Uterus (tissue), 4 donors: ENCODE measurements around the gene CXorf58. TPM values are rescaled to one million over a fixed set of nuclear protein-coding genes. Genes with fewer than 3 reads are reported as not detected.

Experiments used
- DNase-seq, 2 donors: peaks; one replicate each; pipeline ENCODE4 v3.0.0-alpha.2; 2019 to 2020
- H3K27ac ChIP-seq, 2 donors: fragments of 200-600 bp; sonication (generic); 1 replicate in 1 of 2; 2 replicates in 1 of 2; pipeline ENCODE4 v1.5.1; 2016 to 2018
- H3K27me3 ChIP-seq, 2 donors: fragments of 200-600 bp; sonication (generic); one replicate each; pipeline ENCODE4 v1.5.1; 2018 to 2019; ENCODE audit warnings: control low read depth in 1 of 2
- H3K36me3 ChIP-seq, 2 donors: fragments of 200-600 bp; sonication (generic); one replicate each; pipeline ENCODE4 v1.5.1; 2019; ENCODE audit warnings: control low read depth in 1 of 2
- H3K4me1 ChIP-seq, 2 donors: fragments of 200-600 bp; sonication (generic); one replicate each; pipeline ENCODE4 v1.5.1; 2018 to 2019; ENCODE audit warnings: control low read depth in 1 of 2
- H3K4me3 ChIP-seq, 2 donors: fragments of 200-600 bp; sonication (generic); 1 replicate in 1 of 2; 2 replicates in 1 of 2; pipeline ENCODE4 v1.5.1; 2018 to 2019; ENCODE audit warnings: mild to moderate bottlenecking in 1 of 2
- H3K9me3 ChIP-seq, 2 donors: fragments of 200-600 bp; sonication (generic); one replicate each; pipeline ENCODE4 v1.5.1; 2019; ENCODE audit warnings: control low read depth in 1 of 2
- CTCF ChIP-seq, 4 experiments: fragments of 200-600 bp in 2 of 4; fragments of 450-650 bp in 2 of 4; sonication (generic) in 2 of 4; IDR thresholded peaks; one replicate each; pipeline ENCODE4 v1.5.1; 2016 to 2019; ENCODE audit warnings: antibody characterized with exemption in 4 of 4, mild to moderate bottlenecking in 2 of 4, moderate library complexity in 1 of 4
- POLR2A ChIP-seq, 2 donors: fragments of 450-650 bp; IDR thresholded peaks; one replicate each; pipeline ENCODE4 v1.6.1; 2016; ENCODE audit warnings: antibody characterized with exemption in 2 of 2, mild to moderate bottlenecking in 1 of 2, moderate library complexity in 1 of 2
- intact Hi-C: fragments of 100-400 bp; cut with DNase I; formaldehyde crosslinking; loops from one replicate; pipeline ENCODE4 v1.15.1; 2023; ENCODE audit warnings: low total_unique reads
- total RNA-seq, 4 donors: library from RNA; depleted of rRNA in 3 of 4; stranded (reverse); fragments of >200 nt in 3 of 4; gene quantifications; one replicate each; pipeline versions ENCODE4 v1.1.0 to v1.2.4, GENCODE V29; 2014 to 2023
- donor health status: DM: yes; HTN: yes; CAD: no.

The CXorf58 gene
- total RNA-seq, 4 donors from 2014 or later: 0.14 to 0.29 TPM; not detected in 2

- TF ChIP-seq CTCF (IDR thresholded peaks at IDR 0.05): no peak
- Histone ChIP-seq H3K4me3 (no peak overlapping the region), H3K27me3 (peaks cover 0 to 4% of the 10 kb centered on the region in 2 donors), H3K4me1 (no peaks in the 10 kb centered on the region), H3K9me3 (no peaks in the 10 kb centered on the region), H3K36me3 (no peaks in the 10 kb centered on the region), H3K27ac (no peak overlapping the region)
- intact Hi-C loops: no loop called here
- no peak for DNase-seq
Observed at GRCh38 chrX:23952391-23952790, 44.6 kb downstream of the CXorf58 start.

GRCh38 chrX:23952984-23953907 lies 45.4 kb downstream of the CXorf58 start:
- intact Hi-C loops: no loop called here
- Histone ChIP-seq H3K4me3 (no peak overlapping the region), H3K36me3 (no peaks in the 10 kb centered on the region), H3K27me3 (peaks cover 0 to 4% of the 10 kb centered on the region in 2 donors), H3K27ac (no peak overlapping the region), H3K4me1 (no peaks in the 10 kb centered on the region), H3K9me3 (no peaks in the 10 kb centered on the region)
- TF ChIP-seq CTCF (IDR thresholded peaks at IDR 0.05) (no peak), POLR2A (IDR thresholded peaks at IDR 0.05) (no peak)
- no peak for DNase-seq

GRCh38 chrX:23953908-23954269 lies 46.1 kb downstream of the CXorf58 start:
- intact Hi-C loops: no loop called here
- DNase-seq: no peak
- no peak overlapping the region for H3K27ac ChIP-seq
- H3K9me3 ChIP-seq: no peaks in the 10 kb centered on the region
- no peak for TF ChIP-seq CTCF (IDR thresholded peaks at IDR 0.05)
- TF ChIP-seq POLR2A (IDR thresholded peaks at IDR 0.05): no peak
- H3K27me3 ChIP-seq: peaks cover 0 to 4% of the 10 kb centered on the region in 2 donors
- H3K4me1 ChIP-seq: no peaks in the 10 kb centered on the region
- H3K4me3 ChIP-seq: no peak overlapping the region
- H3K36me3 ChIP-seq: no peaks in the 10 kb centered on the region

- intact Hi-C loops: no loop called here
- no peak overlapping the region for H3K4me3 ChIP-seq
- no peaks in the 10 kb centered on the region for H3K4me1 ChIP-seq
- no peaks in the 10 kb centered on the region for H3K9me3 ChIP-seq
- peaks cover 0 to 4% of the 10 kb centered on the region in 2 donors for H3K27me3 ChIP-seq
- no peak overlapping the region for H3K27ac ChIP-seq
- no peak for DNase-seq
- TF ChIP-seq POLR2A (IDR thresholded peaks at IDR 0.05) (no peak), CTCF (IDR thresholded peaks at IDR 0.05) (no peak)
- H3K36me3 ChIP-seq: no peaks in the 10 kb centered on the region
Observed at GRCh38 chrX:23954396-23954795, 46.6 kb downstream of the CXorf58 start.

- Histone ChIP-seq H3K4me1 (no peaks in the 10 kb centered on the region), H3K36me3 (no peaks in the 10 kb centered on the region), H3K9me3 (no peaks in the 10 kb centered on the region), H3K27me3 (no peaks in the 10 kb centered on the region), H3K4me3 (no peak overlapping the region), H3K27ac (no peak overlapping the region)
- intact Hi-C loops: no loop called here
- no peak for DNase-seq
- TF ChIP-seq POLR2A (IDR thresholded peaks at IDR 0.05) (no peak), CTCF (IDR thresholded peaks at IDR 0.05) (no peak)
Observed at GRCh38 chrX:23959781-23960180, 52.0 kb downstream of the CXorf58 start.
